ENCODE results near the gene CIDEA. TPM values are rescaled to one million over a fixed set of nuclear protein-coding genes. Genes with fewer than 3 reads are reported as not detected.

The CIDEA gene
- total and polyA plus RNA-seq, 7 donors: 0.38 to 2.7 (median 0.72) TPM; not detected in 3

DNA sequence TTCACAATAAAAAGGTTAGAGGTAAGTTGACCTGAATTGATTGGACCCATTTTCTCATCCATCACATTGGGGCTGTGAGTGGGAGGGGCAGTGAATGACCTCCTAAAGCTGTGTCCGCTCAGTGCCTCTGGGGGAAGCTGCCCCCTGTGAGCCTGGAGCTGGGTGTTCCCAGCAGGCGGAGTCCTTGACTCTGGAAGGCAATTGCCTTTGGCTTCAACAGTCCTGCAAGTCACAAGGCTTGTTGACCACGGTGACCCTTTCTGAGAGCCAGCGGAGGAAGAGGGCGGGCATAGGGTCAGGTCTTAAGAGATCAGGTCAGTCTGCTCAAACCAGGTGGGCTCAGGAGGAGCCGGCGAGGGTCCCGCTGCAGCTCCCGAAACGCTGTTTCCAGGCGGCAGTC is 1.1 kb upstream of the CIDEA start:
- no peak overlapping the region for H3K27ac ChIP-seq
- 37 to 61% (median 46%) methylated on average over 11 of the region's 11 CpGs for WGBS, 3 donors
- no peaks in the 10 kb centered on the region for H3K4me1 ChIP-seq
- no peak overlapping the region for H3K4me3 ChIP-seq
- ATAC-seq (no peak), DNase-seq (peak in 1 of 2 donors; percentile 12)
- no peaks in the 10 kb centered on the region for H3K36me3 ChIP-seq (ENCODE audit: insufficient read depth in 1 of 2, low read depth in 1 of 2)
- no peaks in the 10 kb centered on the region for H3K9me3 ChIP-seq
- intact Hi-C loops (cut with DNase I): no loop called here
- TF ChIP-seq, protein P1, sequence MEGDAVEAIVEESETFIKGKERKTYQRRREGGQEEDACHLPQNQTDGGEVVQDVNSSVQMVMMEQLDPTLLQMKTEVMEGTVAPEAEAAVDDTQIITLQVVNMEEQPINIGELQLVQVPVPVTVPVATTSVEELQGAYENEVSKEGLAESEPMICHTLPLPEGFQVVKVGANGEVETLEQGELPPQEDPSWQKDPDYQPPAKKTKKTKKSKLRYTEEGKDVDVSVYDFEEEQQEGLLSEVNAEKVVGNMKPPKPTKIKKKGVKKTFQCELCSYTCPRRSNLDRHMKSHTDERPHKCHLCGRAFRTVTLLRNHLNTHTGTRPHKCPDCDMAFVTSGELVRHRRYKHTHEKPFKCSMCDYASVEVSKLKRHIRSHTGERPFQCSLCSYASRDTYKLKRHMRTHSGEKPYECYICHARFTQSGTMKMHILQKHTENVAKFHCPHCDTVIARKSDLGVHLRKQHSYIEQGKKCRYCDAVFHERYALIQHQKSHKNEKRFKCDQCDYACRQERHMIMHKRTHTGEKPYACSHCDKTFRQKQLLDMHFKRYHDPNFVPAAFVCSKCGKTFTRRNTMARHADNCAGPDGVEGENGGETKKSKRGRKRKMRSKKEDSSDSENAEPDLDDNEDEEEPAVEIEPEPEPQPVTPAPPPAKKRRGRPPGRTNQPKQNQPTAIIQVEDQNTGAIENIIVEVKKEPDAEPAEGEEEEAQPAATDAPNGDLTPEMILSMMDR (IDR thresholded peaks at IDR 0.05): no peak
- H3K27me3 ChIP-seq (ENCODE audit: insufficient read depth in 3 of 3, low read length in 2 of 3): peaks cover 0 to 45% (median 10%) of the 10 kb centered on the region in 3 donors

DNA sequence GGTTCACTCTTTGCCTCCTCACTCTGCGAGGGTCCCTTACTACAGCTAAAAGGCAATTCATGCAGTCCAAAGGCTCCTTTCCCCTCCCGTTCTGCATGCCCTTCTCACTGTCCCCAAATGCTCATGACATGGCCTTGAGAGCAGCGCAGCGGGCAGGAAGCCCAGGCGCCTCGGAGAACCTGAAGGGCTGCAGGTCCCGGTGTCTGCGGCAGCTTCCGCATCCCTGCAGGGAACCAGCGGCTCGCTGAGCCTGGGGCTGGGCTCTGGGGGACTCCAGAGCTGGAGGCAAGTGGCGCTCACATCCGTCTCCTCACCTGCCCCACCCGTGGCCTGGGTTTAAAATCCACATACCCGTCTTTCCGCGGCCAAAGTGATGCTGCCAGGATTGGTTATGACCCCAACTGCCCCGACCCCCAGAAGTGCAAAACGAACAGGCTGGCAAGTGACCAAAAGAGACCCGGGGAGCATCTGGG is 462 bp upstream of the CIDEA start:
- ATAC-seq: no peak
- Histone ChIP-seq H3K4me1 (no peaks in the 10 kb centered on the region), H3K4me3 (peak overlapping the region; percentile 56), H3K9me3 (no peaks in the 10 kb centered on the region), H3K27me3 (ENCODE audit: insufficient read depth in 3 of 3, low read length in 2 of 3) (peaks cover 0 to 45% (median 10%) of the 10 kb centered on the region in 3 donors), H3K27ac (no peak overlapping the region), H3K36me3 (ENCODE audit: insufficient read depth in 1 of 2, low read depth in 1 of 2) (no peaks in the 10 kb centered on the region)
- WGBS, 3 donors: 4 to 7% (median 5%) methylated on average over 20 of the region's 20 CpGs
- TF ChIP-seq, protein P1 (IDR thresholded peaks at IDR 0.05): no peak
- DNase-seq: peak in 1 of 2 donors; percentile 39
- intact Hi-C loops (cut with DNase I): no loop called here

DNA sequence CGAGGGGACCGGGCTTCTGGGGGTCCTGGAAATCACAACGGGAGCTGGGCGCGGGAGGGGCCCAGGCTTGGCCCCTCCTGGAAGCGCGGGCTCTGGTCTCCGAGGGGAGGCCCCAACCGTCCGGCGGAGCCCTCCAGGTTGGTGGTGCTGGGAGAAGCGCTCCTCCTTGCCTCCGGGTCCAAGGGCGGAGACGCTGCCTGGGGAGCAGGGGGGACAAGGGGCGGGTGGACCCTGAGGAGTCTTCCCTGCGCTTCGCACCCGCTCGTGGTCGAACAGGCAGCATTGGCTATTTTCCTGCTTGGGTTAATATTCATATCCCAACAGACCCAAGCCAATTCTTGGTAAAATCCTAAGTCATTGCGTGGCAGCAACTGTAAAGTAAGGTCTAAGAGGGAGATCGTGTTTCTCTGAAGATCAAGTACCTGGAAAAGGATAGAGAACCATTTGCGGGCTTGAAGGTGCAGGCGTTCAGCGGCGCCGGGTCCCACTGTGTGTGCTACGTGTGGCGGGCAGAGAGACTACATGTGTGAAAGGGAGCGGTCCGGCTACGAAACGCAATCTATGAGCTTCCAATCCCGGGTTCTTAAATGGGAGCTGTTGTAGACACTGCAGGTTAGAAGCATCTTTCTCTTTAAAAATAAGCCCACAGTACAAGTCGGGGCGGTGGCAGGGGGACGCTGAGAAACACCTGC is 805 bp downstream of the CIDEA start:
- H3K36me3 ChIP-seq (ENCODE audit: insufficient read depth in 1 of 2, low read depth in 1 of 2): no peaks in the 10 kb centered on the region
- H3K9me3 ChIP-seq: no peaks in the 10 kb centered on the region
- TF ChIP-seq, protein P1 (IDR thresholded peaks at IDR 0.05): no peak
- peak overlapping the region; percentile 56 for H3K4me3 ChIP-seq
- H3K27me3 ChIP-seq (ENCODE audit: insufficient read depth in 3 of 3, low read length in 2 of 3): peaks cover 0 to 52% (median 10%) of the 10 kb centered on the region in 3 donors
- DNase-seq (peak in 1 of 2 donors; percentile 33), ATAC-seq (no peak)
- intact Hi-C loops (cut with DNase I): no loop called here
- H3K4me1 ChIP-seq: no peaks in the 10 kb centered on the region
- H3K27ac ChIP-seq: no peak overlapping the region
- WGBS, 3 donors: 44 to 52% (median 52%) methylated on average over 38 of the region's 38 CpGs

DNA sequence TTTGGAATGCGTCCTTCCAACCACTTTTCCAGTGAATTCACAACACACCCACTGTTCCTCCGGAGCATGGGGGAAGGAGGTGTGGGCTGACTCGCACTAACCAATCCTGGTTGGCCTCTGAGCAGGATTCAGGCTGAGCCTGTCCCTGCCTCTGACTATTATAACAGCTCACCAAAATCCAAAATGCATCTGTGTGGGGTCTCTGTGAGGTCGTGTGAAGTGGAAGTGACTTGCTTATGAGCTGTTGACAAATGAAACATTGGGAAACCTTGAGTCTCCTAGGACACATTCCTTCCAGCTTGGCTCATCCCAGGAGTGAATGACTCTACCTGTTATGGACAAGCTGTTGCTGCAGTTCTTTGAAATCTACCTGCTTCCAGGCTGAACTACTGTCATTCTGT is 1.5 kb downstream of the CIDEA start:
- DNase-seq (peak in 1 of 2 donors; percentile 18), ATAC-seq (no peak)
- peaks cover 0 to 50% (median 10%) of the 10 kb centered on the region in 3 donors for H3K27me3 ChIP-seq (ENCODE audit: insufficient read depth in 3 of 3, low read length in 2 of 3)
- 61 to 70% (median 63%) methylated on average over 4 of the region's 4 CpGs for WGBS, 3 donors
- no peaks in the 10 kb centered on the region for H3K36me3 ChIP-seq (ENCODE audit: insufficient read depth in 1 of 2, low read depth in 1 of 2)
- intact Hi-C loops (cut with DNase I): no loop called here
- H3K4me1 ChIP-seq: no peaks in the 10 kb centered on the region
- no peak overlapping the region for H3K4me3 ChIP-seq
- H3K9me3 ChIP-seq: no peaks in the 10 kb centered on the region
- H3K27ac ChIP-seq: no peak overlapping the region
- TF ChIP-seq, protein P1 (IDR thresholded peaks at IDR 0.05): no peak

All from psoas muscle (tissue), 8 donors.